GM12878 (cell line): Measurements from ENCODE around the gene ZNF154. TPM values are rescaled to one million over a fixed set of nuclear protein-coding genes. Genes with fewer than 3 reads are reported as not detected.
A peak's percentile ranks its signal among the peaks of the same experiment; 100 is the strongest.

Source experiments
- ATAC-seq: fragments of 200-7000 bp; cut with Tn5 transposase; 3 replicates; pipeline ENCODE4 v1.9.1; 2020; ENCODE audit warnings: mild to moderate bottlenecking, moderate library complexity
- Bru-seq: library from RNA; stranded (reverse); fragments of 400-500 nt; gene quantifications from one replicate; lab custom pipeline; 2021; lab: Mats Ljungman, UMichigan
- BruChase-seq, 2 experiments: library from RNA; stranded (reverse); fragments of 400-500 nt; gene quantifications; one replicate each; lab custom pipeline; 2021; lab: Mats Ljungman, UMichigan
- BruUV-seq: library from RNA; stranded (reverse); fragments of 400-500 nt; replicated peaks from 2 replicates; lab custom pipeline; 2021; lab: Mats Ljungman, UMichigan
- CTCF ChIA-PET: fragments of 300-600 bp; sonication (Branson Sonifier 250); formaldehyde crosslinking; extraction: SDS; loops from one replicate; lab custom pipeline; 2021; ENCODE audit warnings: inconsistent platforms; lab: Yijun Ruan, JAX
- POLR2A ChIA-PET: fragments of 350-600 bp; formaldehyde crosslinking; extraction: SDS; loops from one replicate; lab custom pipeline; 2021; ENCODE audit warnings: inconsistent platforms; lab: Charles Lee
- RAD21 ChIA-PET: fragments of 300-600 bp; sonication (Branson Sonifier 250); formaldehyde crosslinking; loops from one replicate; lab custom pipeline; 2023; ENCODE audit warnings: antibody characterized with exemption; ENCODE audit not compliant: unreplicated experiment; lab: Charles Lee
- SMC1A ChIA-PET: fragments of 300-600 bp; sonication (Branson Sonifier 250); formaldehyde crosslinking; loops from one replicate; lab custom pipeline; 2023; ENCODE audit not compliant: unreplicated experiment, uncharacterized antibody; lab: Charles Lee
- DNase-seq: peaks from one replicate; pipeline ENCODE4 v3.0.0-alpha.2; 2011; ENCODE audit warnings: low read depth, low spot score
- FAIRE-seq: peaks from 3 replicates; lab custom pipeline; 2011; peaks lifted over from hg19 to GRCh38; lab: Jason Lieb, UNC
- H2AFZ ChIP-seq: 2 replicates; pipeline ENCODE4 v1.6.0; 2011; ENCODE audit warnings: low read depth, low read length, control low read depth; ENCODE audit not compliant: control insufficient read depth
- H3K27ac ChIP-seq: 2 replicates; pipeline ENCODE4 v1.5.1; 2011; ENCODE audit warnings: control low read depth; ENCODE audit not compliant: control insufficient read depth, insufficient read depth
- H3K27me3 ChIP-seq, 2 experiments: replicated peaks in 1 of 2; 2 replicates each; pipeline versions ENCODE4 v1.6.0 to v1.6.1; 2011; ENCODE audit warnings: low read length in 1 of 2; ENCODE audit not compliant: control insufficient read depth in 2 of 2, insufficient read depth in 2 of 2
- H3K36me3 ChIP-seq, 2 experiments: 2 replicates each; pipeline ENCODE4 v1.5.1; 2011; ENCODE audit warnings: low read length in 1 of 2; ENCODE audit not compliant: control insufficient read depth in 2 of 2, insufficient read depth in 2 of 2
- H3K4me1 ChIP-seq: 2 replicates; pipeline ENCODE4 v1.6.1; 2011; ENCODE audit warnings: mild to moderate bottlenecking, low read length, moderate library complexity, mixed read lengths; ENCODE audit not compliant: control insufficient read depth, insufficient read depth
- H3K4me2 ChIP-seq: 2 replicates; pipeline ENCODE4 v1.6.0; 2011; ENCODE audit warnings: control low read depth; ENCODE audit not compliant: control insufficient read depth, insufficient read depth
- H3K4me3 ChIP-seq: fragments of 200-600 bp; sonication (generic); 2 replicates; pipeline ENCODE4 v1.5.1; 2016
- H3K79me2 ChIP-seq: 2 replicates; pipeline ENCODE4 v1.6.0; 2011; ENCODE audit warnings: low read length; ENCODE audit not compliant: control insufficient read depth, insufficient read depth
- H3K9ac ChIP-seq: 2 replicates; pipeline ENCODE4 v1.8.0; 2011; ENCODE audit warnings: low read length, control low read depth, mixed read lengths; ENCODE audit not compliant: control insufficient read depth, insufficient read depth
- H3K9me3 ChIP-seq: replicated peaks from 3 replicates; pipeline ENCODE4 v1.5.1; 2011; ENCODE audit warnings: mild to moderate bottlenecking, low read length; ENCODE audit not compliant: control insufficient read depth, insufficient read depth
- H4K20me1 ChIP-seq: 2 replicates; pipeline ENCODE4 v1.6.0; 2011; ENCODE audit not compliant: control insufficient read depth, insufficient read depth
- ATF3 ChIP-seq: IDR thresholded peaks from 2 replicates; pipeline ENCODE4 v1.6.1; 2011; ENCODE audit warnings: low read depth, mild to moderate bottlenecking, low read length, moderate library complexity, borderline replicate concordance; ENCODE audit errors: extremely low read depth
- ATF7 ChIP-seq: fragments of 450-650 bp; IDR thresholded peaks from 2 replicates; pipeline ENCODE4 v1.6.1; 2016; ENCODE audit warnings: low read depth, mild to moderate bottlenecking
- BCLAF1 ChIP-seq: fragments of 450-650 bp; IDR thresholded peaks from 2 replicates; pipeline ENCODE4 v1.6.1; 2017; ENCODE audit warnings: antibody characterized with exemption, mild to moderate bottlenecking, moderate library complexity
- ETV6 ChIP-seq, 2 experiments: fragments of 450-650 bp in 1 of 2; IDR thresholded peaks in 1 of 2; conservative IDR thresholded peaks in 1 of 2; 2 replicates each; pipeline ENCODE4 v1.6.1; 2014; ENCODE audit warnings: antibody characterized with exemption in 1 of 2, borderline replicate concordance in 1 of 2, low read depth in 1 of 2, mild to moderate bottlenecking in 1 of 2, moderate library complexity in 1 of 2
- HCFC1 ChIP-seq: fragments of 150-350 bp; IDR thresholded peaks from 2 replicates; pipeline ENCODE4 v1.6.1; 2014; ENCODE audit warnings: low read length
- HDAC2 ChIP-seq: fragments of 200-600 bp; sonication (generic); IDR thresholded peaks from 2 replicates; pipeline ENCODE4 v1.6.1; 2017
- KLF5 ChIP-seq: fragments of 450-650 bp; IDR thresholded peaks from 2 replicates; pipeline ENCODE4 v1.6.1; 2014; ENCODE audit warnings: mild to moderate bottlenecking; ENCODE audit not compliant: partially characterized antibody
- NR2C2 ChIP-seq: IDR thresholded peaks from 2 replicates; pipeline ENCODE4 v1.6.1; 2011; ENCODE audit warnings: borderline replicate concordance, low read depth; ENCODE audit not compliant: control insufficient read depth, insufficient read length
- PBX3 ChIP-seq: IDR thresholded peaks from 2 replicates; pipeline ENCODE4 v1.6.1; 2011; ENCODE audit warnings: mild to moderate bottlenecking, low read depth, low read length, moderate library complexity; ENCODE audit not compliant: insufficient replicate concordance
- RELA ChIP-seq: fragments of 450-650 bp; IDR thresholded peaks from 2 replicates; pipeline ENCODE4 v1.8.0; 2014; ENCODE audit warnings: borderline replicate concordance; ENCODE audit not compliant: partially characterized antibody
- SP1 ChIP-seq: IDR thresholded peaks from one replicate; pipeline ENCODE4 v1.6.1; 2011; ENCODE audit warnings: low read depth, low read length
- TBL1XR1 ChIP-seq: IDR thresholded peaks from 2 replicates; pipeline ENCODE4 v1.6.1; 2012; ENCODE audit warnings: low read depth, low read length, improper control_type of control experiment
- WGBS: methylation state at CpG from one replicate; pipeline ENCODE4 v1.1.6; 2016; ENCODE audit warnings: low lambda C conversion rate; ENCODE audit not compliant: insufficient replicate concordance, insufficient coverage; ENCODE audit errors: missing lambda C conversion rate; 5-methylcytosine and 5-hydroxymethylcytosine counted together
- in situ Hi-C: fragments of 300-500 bp; cut with MboI; formaldehyde crosslinking; loops from 9 replicates; pipeline ENCODE4 v1.14.3; 2018; ENCODE audit warnings: mixed read lengths
- intact Hi-C: fragments of 100-400 bp; cut with micrococcal nuclease; formaldehyde crosslinking; loops from one replicate; pipeline ENCODE4 v1.14.2; 2022; ENCODE audit not compliant: unreplicated experiment
- long read RNA-seq, 2 experiments: library from polyadenylated mRNA; unstranded; transcript quantifications; one replicate each; pipeline ENCODE4 v2.0.0, GENCODE V29; 2019 to 2020
- polyA minus RNA-seq, 3 experiments: library from RNA; depleted of rRNA, polyadenylated mRNA; stranded (reverse); fragments of >200 nt; gene quantifications; 2 replicates each; pipeline ENCODE4 v1.2.3, GENCODE V29; 2011
- polyA plus RNA-seq, 11 experiments: library from polyadenylated mRNA; depleted of rRNA in 4 of 11; unstranded in 6 of 11; stranded (reverse) in 5 of 11; fragments of >200 nt; fragmentation: Nextera tagmentation in 4 of 11; fragmentation: Illumina TruSeq in 1 of 11; extraction: Ambion mirVana in 4 of 11; extraction: Trizol in 1 of 11; gene quantifications; 1 replicate in 1 of 11; 2 replicates in 10 of 11; pipeline versions ENCODE4 v1.2.1 to v1.2.3, GENCODE V29; 2011 to 2016; ENCODE audit warnings: inconsistent platforms in 2 of 11, missing spikeins in 2 of 11, low read depth in 1 of 11
- total RNA-seq, 4 experiments: library from RNA; depleted of rRNA in 3 of 4; stranded (reverse); fragments of >200 nt in 3 of 4; fragmentation: Illumina TruSeq in 1 of 4; extraction: Trizol in 1 of 4; gene quantifications; 2 replicates each; pipeline versions ENCODE4 v1.2.1 to v1.2.3, GENCODE V29; 2013 to 2021
- TF ChIP-seq, protein P1 (sequence below): fragments of 450-650 bp; IDR thresholded peaks from 2 replicates; pipeline ENCODE4 v1.6.1; 2014; ENCODE audit warnings: mild to moderate bottlenecking

The ZNF154 gene
- 26.2 and 26.9 TPM in 2 replicates for total RNA-seq (2013; cell fraction: nucleolus; rRNA removed)
- 0.73 and 0.93 TPM in 2 replicates for total RNA-seq (2014; rRNA removed)
- 1.0 and 1.1 TPM in 2 replicates for total RNA-seq (2014; rRNA removed; fragmentation: Illumina TruSeq; extraction: Trizol)
- 1.0 and 1.1 TPM in 2 replicates for total RNA-seq (2021)
- 1.7 TPM for polyA plus RNA-seq (2011; ENCODE audit: low read depth)
- polyA plus RNA-seq (2011; rRNA removed): 1.7 and 2.0 TPM in 2 replicates
- 0.90 and 1.0 TPM in 2 replicates for polyA plus RNA-seq (2011; cell fraction: cytosol; rRNA removed)
- 3.1 and 3.9 TPM in 2 replicates for polyA plus RNA-seq (2011; cell fraction: nucleus; rRNA removed)
- 1.8 and 2.1 TPM in 2 replicates for polyA plus RNA-seq (2012)
- 1.0 and 1.2 TPM in 2 replicates for polyA plus RNA-seq (2014; fragmentation: Illumina TruSeq; extraction: Trizol)
- polyA plus RNA-seq (2014; fragmentation: Nextera tagmentation; extraction: Ambion mirVana): under 1 TPM; 0.22 to 0.23 TPM
- 1.2 and 1.9 TPM in 2 replicates for polyA plus RNA-seq (2014; rRNA removed)
- 1 to 10 TPM in 1 of 2 experiments, under 1 TPM in 1; 0.74 to 1.1 TPM for polyA plus RNA-seq (2016; fragmentation: Nextera tagmentation; extraction: Ambion mirVana)
- 2.0 and 2.4 TPM in 2 replicates for polyA minus RNA-seq (2011; rRNA and poly(A)+ RNA removed)
- 0.62 and 0.80 TPM in 2 replicates for polyA minus RNA-seq (2011; cell fraction: cytosol; rRNA and poly(A)+ RNA removed)
- 2.2 and 3.0 TPM in 2 replicates for polyA minus RNA-seq (2011; cell fraction: nucleus; rRNA and poly(A)+ RNA removed)
- percentile 72 among the genes with signal in this experiment for Bru-seq, nascent RNA
- percentile 68 among the genes with signal in this experiment for BruChase-seq, experiment 1, labeled RNA remaining after a 6-hour chase
- percentile 71 among the genes with signal in this experiment for BruChase-seq, experiment 2, labeled RNA remaining after a 2-hour chase
- long read RNA-seq, experiment 1: 0 reads
- long read RNA-seq, experiment 2, partial matches to known transcripts: 1 of 3 reads
- long read RNA-seq, experiment 2, other reads (novel, unspliced or antisense): 2 of 3 reads

GRCh38 chr19:57708641-57709361 is at the start of gene ZNF154:
ZNF154 (minus strand) TSS chr19:57709204; CDS start chr19:57708971, 233 bp downstream.
- H3K27me3 ChIP-seq: no peaks in the 10 kb centered on the region
- peak within 1 kb of the TSS; percentile 78 for H2AFZ ChIP-seq
- RAD21 ChIA-PET: no interaction called here
- peak within 1 kb of the TSS; percentile 68; the same call in 1 of the 2 replicates for H3K9ac ChIP-seq
- DNase-seq (no peak), FAIRE-seq (no peak), ATAC-seq (peak; percentile 93)
- intact Hi-C loops: no loop called here
- H3K4me3 ChIP-seq: peak within 1 kb of the TSS; percentile 59
- H3K27ac ChIP-seq: peak within 1 kb of the TSS; percentile 39; the same call in 1 of the 2 replicates
- no peaks in the 10 kb centered on the region for H4K20me1 ChIP-seq
- 4% methylated on average over 53 of the region's 53 CpGs for WGBS
- no TSS peak for BruUV-seq
- SMC1A ChIA-PET: interaction anchor here (0.9 to 1.1 kb wide), 2 partner anchors 15 to 27 kb away, joined by 3 read pairs; partner anchors contain the start of gene ZNF551
- no peaks in the 10 kb centered on the region for H3K36me3 ChIP-seq
- in situ Hi-C loops: no loop called here
- H3K79me2 ChIP-seq: no peaks in the 10 kb centered on the region
- H3K4me1 ChIP-seq: no peaks in the 10 kb centered on the region
- POLR2A ChIA-PET: interaction anchor here (1.7 kb wide), 1 partner anchor 19 kb away, joined by 6 read pairs; the partner anchor contains the start of gene ZNF671
- peak within 1 kb of the TSS; percentile 75 for H3K4me2 ChIP-seq
- H3K9me3 ChIP-seq: peaks cover 6% of the 10 kb centered on the region; the same call in 1 of the 3 replicates
- CTCF ChIA-PET: no interaction called here
- TF ChIP-seq, protein P1, sequence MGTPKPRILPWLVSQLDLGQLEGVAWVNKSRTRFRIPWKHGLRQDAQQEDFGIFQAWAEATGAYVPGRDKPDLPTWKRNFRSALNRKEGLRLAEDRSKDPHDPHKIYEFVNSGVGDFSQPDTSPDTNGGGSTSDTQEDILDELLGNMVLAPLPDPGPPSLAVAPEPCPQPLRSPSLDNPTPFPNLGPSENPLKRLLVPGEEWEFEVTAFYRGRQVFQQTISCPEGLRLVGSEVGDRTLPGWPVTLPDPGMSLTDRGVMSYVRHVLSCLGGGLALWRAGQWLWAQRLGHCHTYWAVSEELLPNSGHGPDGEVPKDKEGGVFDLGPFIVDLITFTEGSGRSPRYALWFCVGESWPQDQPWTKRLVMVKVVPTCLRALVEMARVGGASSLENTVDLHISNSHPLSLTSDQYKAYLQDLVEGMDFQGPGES: no peak
- TF ChIP-seq TBL1XR1 (no peak), RELA (no peak), HDAC2 (no peak), HCFC1 (peak; percentile 63), ATF7 (no peak), KLF5 (no peak), ETV6 (conservative IDR thresholded peaks at IDR 0.05 in 1 of 2, IDR thresholded peaks at IDR 0.05 in 1 of 2; ENCODE audit: borderline replicate concordance in 1 of 2, low read depth in 1 of 2) (no peak), ATF3 (no peak), SP1 (no peak), PBX3 (no peak), BCLAF1 (no peak), NR2C2 (no peak)
